GM06990 (cell line): Measurements from ENCODE around the gene NCLN.

Experiments
- DNase-seq: peaks from one replicate; pipeline ENCODE4 v3.0.0-alpha.2; 2011; ENCODE audit not compliant: insufficient read length; ENCODE audit errors: extremely low read depth
- H3K27me3 ChIP-seq: replicated peaks from 2 replicates; pipeline ENCODE4 v1.6.0; 2011; ENCODE audit warnings: low read length; ENCODE audit not compliant: control insufficient read depth, insufficient read depth
- H3K36me3 ChIP-seq: 2 replicates; pipeline ENCODE4 v1.5.1; 2011; ENCODE audit warnings: low read length; ENCODE audit not compliant: control insufficient read depth, insufficient read depth
- H3K4me3 ChIP-seq: replicated peaks from 2 replicates; pipeline ENCODE4 v1.5.1; 2011; ENCODE audit warnings: low read depth, mild to moderate bottlenecking, control low read depth, low read length
- CTCF ChIP-seq: IDR thresholded peaks from 2 replicates; pipeline ENCODE4 v1.5.1; 2011; ENCODE audit warnings: low read length, control low read depth, mild to moderate bottlenecking, inconsistent platforms; ENCODE audit not compliant: insufficient read depth, poor library complexity, severe bottlenecking

NCLN gene

DNA sequence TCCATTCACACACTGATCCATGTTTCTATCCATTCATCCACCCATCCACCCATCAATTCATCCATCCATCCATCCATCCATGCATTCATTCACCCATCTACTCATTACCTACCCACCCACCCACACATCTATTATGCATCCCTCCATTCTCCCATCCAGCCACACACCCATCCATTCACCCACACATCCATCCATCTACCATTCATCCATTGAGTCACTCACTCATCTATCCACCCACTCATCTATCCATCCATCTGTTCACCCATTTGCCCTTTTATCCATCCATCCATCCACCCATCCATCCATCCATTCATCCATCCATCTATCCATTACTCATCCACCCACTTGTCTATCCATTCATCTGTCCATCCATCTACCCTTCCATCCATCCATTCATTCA, 68.8 kb downstream of the NCLN start:
- Histone ChIP-seq H3K27me3 (no peaks in the 10 kb centered on the region), H3K4me3 (no peak overlapping the region), H3K36me3 (no peaks in the 10 kb centered on the region)
- no peak for DNase-seq
- TF ChIP-seq CTCF, result no peak

DNA sequence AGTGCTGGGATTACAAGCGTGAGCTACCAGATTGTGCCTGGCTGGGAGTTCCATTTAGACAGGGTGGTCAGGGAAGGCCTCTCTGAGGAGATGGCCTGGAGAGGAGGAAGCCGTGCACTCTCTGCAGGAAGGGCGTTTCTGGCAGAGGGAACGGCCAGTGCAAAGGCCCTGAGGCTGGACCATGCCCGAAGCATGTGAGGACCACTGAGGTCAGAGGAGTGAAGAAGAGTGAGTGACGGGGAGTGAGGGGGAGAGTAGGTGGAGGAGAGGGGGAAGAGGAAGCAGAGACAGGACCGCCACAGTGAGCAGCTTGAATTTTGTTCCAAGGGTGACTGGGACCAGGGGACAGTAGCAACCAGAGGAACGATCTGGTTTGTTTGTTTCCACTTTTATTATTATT, 71.3 kb downstream of the NCLN start:
- no peak for DNase-seq
- Histone ChIP-seq H3K36me3 (no peaks in the 10 kb centered on the region), H3K27me3 (no peaks in the 10 kb centered on the region), H3K4me3 (no peak overlapping the region)
- no peak for TF ChIP-seq CTCF
